Peyer's patch (tissue), 4 donors: ENCODE measurements around the gene KCNE1.

Experiments used
- CTCF ChIP-seq, 6 experiments: fragments of 450-650 bp in 4 of 6; fragments of 200-600 bp in 2 of 6; sonication (generic) in 1 of 6; IDR thresholded peaks; one replicate each; pipeline ENCODE4 v1.5.1; 2017 to 2019; ENCODE audit warnings: antibody characterized with exemption in 6 of 6, mild to moderate bottlenecking in 3 of 6, moderate library complexity in 1 of 6
- POLR2A ChIP-seq, 2 donors: fragments of 450-650 bp; IDR thresholded peaks; one replicate each; pipeline ENCODE4 v1.5.1; 2017; ENCODE audit warnings: antibody characterized with exemption in 2 of 2, mild to moderate bottlenecking in 2 of 2, moderate library complexity in 2 of 2

GRCh38 chr21:34500191-34500590 lies 11.8 kb downstream of the KCNE1 start:
- TF ChIP-seq CTCF (IDR thresholded peaks at IDR 0.05) (no peak), POLR2A (IDR thresholded peaks at IDR 0.05) (no peak)
